ENCODE measurements around the gene SP140L.

DNA sequence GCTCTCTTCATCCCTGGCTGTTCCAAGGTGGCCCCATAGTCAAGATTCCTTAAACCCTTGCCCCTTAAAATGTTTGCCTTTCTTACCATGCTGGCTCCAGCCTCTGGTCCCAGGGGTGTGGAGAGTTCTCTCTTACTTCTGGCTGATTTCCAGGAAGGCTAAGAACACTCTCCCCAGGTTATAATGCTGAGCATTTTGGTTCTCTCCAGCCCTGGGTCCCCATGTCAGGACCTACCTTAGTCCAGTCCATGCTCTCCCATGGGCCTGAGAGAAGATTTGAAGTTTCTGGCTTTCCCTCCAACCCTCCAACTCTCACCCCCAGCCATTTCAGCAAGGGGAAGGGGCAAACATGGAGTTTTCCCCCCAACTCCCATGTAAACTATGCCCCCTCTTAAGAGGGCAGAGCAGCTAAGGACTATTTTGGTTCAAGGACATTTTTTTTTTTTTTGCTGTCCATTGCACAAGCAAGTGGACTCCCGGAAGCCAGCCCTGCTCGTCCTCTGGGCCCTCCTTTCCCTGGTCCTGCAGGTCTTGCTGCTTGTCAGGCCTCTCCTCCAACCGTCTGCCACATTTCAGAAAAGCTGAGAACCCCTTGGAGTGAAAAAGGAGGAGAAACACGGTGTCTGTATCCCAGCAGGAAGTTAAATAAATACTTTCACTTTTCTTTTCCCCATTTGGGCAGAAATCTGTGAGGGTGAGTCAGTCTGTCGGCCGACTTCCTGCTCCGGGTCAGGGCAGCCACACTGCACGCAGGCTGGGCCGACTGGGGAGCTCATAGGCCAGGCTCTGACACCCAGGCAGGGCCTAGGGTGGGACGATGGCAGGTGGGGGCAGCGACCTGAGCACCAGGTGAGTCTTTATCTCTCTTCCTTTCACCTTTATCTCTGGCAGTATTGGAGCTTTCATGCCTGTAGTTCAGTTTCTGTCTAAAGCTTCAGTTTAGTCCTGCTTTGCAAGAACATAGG lies at the start of gene SP140L:
- TF ChIP-seq GATA2 (CRISPR knock-in tag; IDR thresholded peaks at IDR 0.05), result no peak
- TF ChIP-seq, protein P1, sequence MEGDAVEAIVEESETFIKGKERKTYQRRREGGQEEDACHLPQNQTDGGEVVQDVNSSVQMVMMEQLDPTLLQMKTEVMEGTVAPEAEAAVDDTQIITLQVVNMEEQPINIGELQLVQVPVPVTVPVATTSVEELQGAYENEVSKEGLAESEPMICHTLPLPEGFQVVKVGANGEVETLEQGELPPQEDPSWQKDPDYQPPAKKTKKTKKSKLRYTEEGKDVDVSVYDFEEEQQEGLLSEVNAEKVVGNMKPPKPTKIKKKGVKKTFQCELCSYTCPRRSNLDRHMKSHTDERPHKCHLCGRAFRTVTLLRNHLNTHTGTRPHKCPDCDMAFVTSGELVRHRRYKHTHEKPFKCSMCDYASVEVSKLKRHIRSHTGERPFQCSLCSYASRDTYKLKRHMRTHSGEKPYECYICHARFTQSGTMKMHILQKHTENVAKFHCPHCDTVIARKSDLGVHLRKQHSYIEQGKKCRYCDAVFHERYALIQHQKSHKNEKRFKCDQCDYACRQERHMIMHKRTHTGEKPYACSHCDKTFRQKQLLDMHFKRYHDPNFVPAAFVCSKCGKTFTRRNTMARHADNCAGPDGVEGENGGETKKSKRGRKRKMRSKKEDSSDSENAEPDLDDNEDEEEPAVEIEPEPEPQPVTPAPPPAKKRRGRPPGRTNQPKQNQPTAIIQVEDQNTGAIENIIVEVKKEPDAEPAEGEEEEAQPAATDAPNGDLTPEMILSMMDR (IDR thresholded peaks at IDR 0.05), result no peak
- TF ChIP-seq, protein P2, sequence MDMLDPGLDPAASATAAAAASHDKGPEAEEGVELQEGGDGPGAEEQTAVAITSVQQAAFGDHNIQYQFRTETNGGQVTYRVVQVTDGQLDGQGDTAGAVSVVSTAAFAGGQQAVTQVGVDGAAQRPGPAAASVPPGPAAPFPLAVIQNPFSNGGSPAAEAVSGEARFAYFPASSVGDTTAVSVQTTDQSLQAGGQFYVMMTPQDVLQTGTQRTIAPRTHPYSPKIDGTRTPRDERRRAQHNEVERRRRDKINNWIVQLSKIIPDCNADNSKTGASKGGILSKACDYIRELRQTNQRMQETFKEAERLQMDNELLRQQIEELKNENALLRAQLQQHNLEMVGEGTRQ (IDR thresholded peaks at IDR 0.05; ENCODE audit: borderline replicate concordance, low read depth, low read length), result no peak
- TF ChIP-seq, protein P3, sequence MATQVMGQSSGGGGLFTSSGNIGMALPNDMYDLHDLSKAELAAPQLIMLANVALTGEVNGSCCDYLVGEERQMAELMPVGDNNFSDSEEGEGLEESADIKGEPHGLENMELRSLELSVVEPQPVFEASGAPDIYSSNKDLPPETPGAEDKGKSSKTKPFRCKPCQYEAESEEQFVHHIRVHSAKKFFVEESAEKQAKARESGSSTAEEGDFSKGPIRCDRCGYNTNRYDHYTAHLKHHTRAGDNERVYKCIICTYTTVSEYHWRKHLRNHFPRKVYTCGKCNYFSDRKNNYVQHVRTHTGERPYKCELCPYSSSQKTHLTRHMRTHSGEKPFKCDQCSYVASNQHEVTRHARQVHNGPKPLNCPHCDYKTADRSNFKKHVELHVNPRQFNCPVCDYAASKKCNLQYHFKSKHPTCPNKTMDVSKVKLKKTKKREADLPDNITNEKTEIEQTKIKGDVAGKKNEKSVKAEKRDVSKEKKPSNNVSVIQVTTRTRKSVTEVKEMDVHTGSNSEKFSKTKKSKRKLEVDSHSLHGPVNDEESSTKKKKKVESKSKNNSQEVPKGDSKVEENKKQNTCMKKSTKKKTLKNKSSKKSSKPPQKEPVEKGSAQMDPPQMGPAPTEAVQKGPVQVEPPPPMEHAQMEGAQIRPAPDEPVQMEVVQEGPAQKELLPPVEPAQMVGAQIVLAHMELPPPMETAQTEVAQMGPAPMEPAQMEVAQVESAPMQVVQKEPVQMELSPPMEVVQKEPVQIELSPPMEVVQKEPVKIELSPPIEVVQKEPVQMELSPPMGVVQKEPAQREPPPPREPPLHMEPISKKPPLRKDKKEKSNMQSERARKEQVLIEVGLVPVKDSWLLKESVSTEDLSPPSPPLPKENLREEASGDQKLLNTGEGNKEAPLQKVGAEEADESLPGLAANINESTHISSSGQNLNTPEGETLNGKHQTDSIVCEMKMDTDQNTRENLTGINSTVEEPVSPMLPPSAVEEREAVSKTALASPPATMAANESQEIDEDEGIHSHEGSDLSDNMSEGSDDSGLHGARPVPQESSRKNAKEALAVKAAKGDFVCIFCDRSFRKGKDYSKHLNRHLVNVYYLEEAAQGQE (IDR thresholded peaks at IDR 0.05; ENCODE audit: low read depth, low read length), result no peak
- TF ChIP-seq POLR2AphosphoS5 (IDR thresholded peaks at IDR 0.05; ENCODE audit: low read depth, low read length), result peak; percentile 71
- TF ChIP-seq FOXJ3 (CRISPR knock-in tag; IDR thresholded peaks at IDR 0.05), result no peak
- no peak for TF ChIP-seq CHD2 (IDR thresholded peaks at IDR 0.05; ENCODE audit: low read length, partially characterized antibody)
- TF ChIP-seq JUND (IDR thresholded peaks at IDR 0.05), result peak; percentile 82
- no peak for TF ChIP-seq EZH2phosphoT487 (IDR thresholded peaks at IDR 0.05; ENCODE audit: borderline replicate concordance, low read depth)
- TF ChIP-seq TAF1 (IDR thresholded peaks at IDR 0.05; ENCODE audit: borderline replicate concordance, low read depth, low read length), result 0 out of 2 replicates have a peak, but pooled peaks have one; percentile 59

Data from SK-N-SH (cell line).